Esophagus squamous epithelium (tissue), 4 donors: ENCODE data around the gene TMEM39B.

Source experiments
- POLR2A ChIP-seq, 4 donors: fragments of 450-650 bp; IDR thresholded peaks; one replicate each; pipeline ENCODE4 v1.6.1; 2017; ENCODE audit warnings: antibody characterized with exemption in 4 of 4, mild to moderate bottlenecking in 4 of 4, moderate library complexity in 3 of 4
- TF ChIP-seq, protein P1 (sequence below), 6 experiments: fragments of 450-650 bp in 4 of 6; fragments of 200-600 bp in 2 of 6; sonication (generic) in 2 of 6; IDR thresholded peaks; one replicate each; pipeline ENCODE4 v1.5.1; 2016 to 2019; ENCODE audit warnings: antibody characterized with exemption in 6 of 6, mild to moderate bottlenecking in 4 of 6, moderate library complexity in 4 of 6

DNA sequence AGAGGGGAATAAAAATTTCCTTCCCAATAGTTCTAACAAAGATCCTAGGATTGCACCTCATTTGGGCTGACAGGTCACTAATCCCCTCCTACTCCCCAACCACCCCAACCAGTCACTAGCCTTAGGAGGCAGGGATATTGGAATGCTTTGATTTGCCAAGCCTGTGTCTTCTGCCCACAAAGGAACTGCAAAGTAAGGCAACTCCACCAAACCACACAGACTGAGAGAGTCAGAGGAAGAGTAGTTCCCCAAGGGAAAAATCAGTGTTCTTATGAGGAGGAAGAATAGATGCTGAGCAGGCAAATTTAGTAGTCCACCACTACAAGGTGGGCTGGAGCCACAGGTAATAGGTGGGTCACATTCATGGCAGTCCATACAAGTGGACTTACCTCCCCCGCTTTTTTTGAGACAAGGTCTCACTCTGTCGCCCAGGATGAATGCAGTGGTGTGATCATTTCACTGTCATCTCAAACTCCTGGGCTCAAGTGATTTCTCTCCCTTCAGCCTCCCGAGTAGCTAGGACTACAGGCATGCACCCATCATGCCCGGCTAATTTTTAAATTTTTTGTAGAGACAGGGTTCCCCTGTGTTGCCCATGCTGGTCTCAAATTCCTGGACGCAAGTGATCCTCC, 3.7 kb upstream of the TMEM39B start:
- TF ChIP-seq, protein P1, sequence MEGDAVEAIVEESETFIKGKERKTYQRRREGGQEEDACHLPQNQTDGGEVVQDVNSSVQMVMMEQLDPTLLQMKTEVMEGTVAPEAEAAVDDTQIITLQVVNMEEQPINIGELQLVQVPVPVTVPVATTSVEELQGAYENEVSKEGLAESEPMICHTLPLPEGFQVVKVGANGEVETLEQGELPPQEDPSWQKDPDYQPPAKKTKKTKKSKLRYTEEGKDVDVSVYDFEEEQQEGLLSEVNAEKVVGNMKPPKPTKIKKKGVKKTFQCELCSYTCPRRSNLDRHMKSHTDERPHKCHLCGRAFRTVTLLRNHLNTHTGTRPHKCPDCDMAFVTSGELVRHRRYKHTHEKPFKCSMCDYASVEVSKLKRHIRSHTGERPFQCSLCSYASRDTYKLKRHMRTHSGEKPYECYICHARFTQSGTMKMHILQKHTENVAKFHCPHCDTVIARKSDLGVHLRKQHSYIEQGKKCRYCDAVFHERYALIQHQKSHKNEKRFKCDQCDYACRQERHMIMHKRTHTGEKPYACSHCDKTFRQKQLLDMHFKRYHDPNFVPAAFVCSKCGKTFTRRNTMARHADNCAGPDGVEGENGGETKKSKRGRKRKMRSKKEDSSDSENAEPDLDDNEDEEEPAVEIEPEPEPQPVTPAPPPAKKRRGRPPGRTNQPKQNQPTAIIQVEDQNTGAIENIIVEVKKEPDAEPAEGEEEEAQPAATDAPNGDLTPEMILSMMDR (IDR thresholded peaks at IDR 0.05): no peak
- no peak for TF ChIP-seq POLR2A (IDR thresholded peaks at IDR 0.05)
